Peyer's patch (tissue), 4 donors: ENCODE data around the gene FAM114A2.

Source experiments
- CTCF ChIP-seq, 6 experiments: fragments of 450-650 bp in 4 of 6; fragments of 200-600 bp in 2 of 6; sonication (generic) in 1 of 6; IDR thresholded peaks; one replicate each; pipeline ENCODE4 v1.5.1; 2017 to 2019; ENCODE audit warnings: antibody characterized with exemption in 6 of 6, mild to moderate bottlenecking in 3 of 6, moderate library complexity in 1 of 6
- POLR2A ChIP-seq, 2 donors: fragments of 450-650 bp; IDR thresholded peaks; one replicate each; pipeline ENCODE4 v1.5.1; 2017; ENCODE audit warnings: antibody characterized with exemption in 2 of 2, mild to moderate bottlenecking in 2 of 2, moderate library complexity in 2 of 2

GRCh38 chr5:154002093-154002492 lies 36.6 kb downstream of the FAM114A2 start:
- TF ChIP-seq CTCF (IDR thresholded peaks at IDR 0.05) (no peak), POLR2A (IDR thresholded peaks at IDR 0.05) (no peak)
